Hepatocyte (in vitro differentiated cells): ENCODE results near the gene AMPD3. TPM values are rescaled to one million over a fixed set of nuclear protein-coding genes. Genes with fewer than 3 reads are reported as not detected.

Source experiments
- DNase-seq: peaks from one replicate; pipeline ENCODE4 v3.0.0-alpha.2; 2016; ENCODE audit warnings: low spot score
- H2AFZ ChIP-seq: fragments of 200-600 bp; sonication (generic); 2 replicates; pipeline ENCODE4 v1.6.0; 2016; ENCODE audit warnings: antibody characterized with exemption, mild to moderate bottlenecking
- H3K27ac ChIP-seq: fragments of 200-600 bp; sonication (generic); 2 replicates; pipeline ENCODE4 v1.5.1; 2016; ENCODE audit warnings: mild to moderate bottlenecking
- H3K27me3 ChIP-seq: fragments of 200-600 bp; sonication (generic); 2 replicates; pipeline ENCODE4 v1.6.1; 2016
- H3K36me3 ChIP-seq: fragments of 200-600 bp; sonication (generic); replicated peaks from 2 replicates; pipeline ENCODE4 v1.5.1; 2016; ENCODE audit warnings: low read depth; ENCODE audit not compliant: insufficient read depth
- H3K4me1 ChIP-seq: fragments of 200-600 bp; sonication (generic); 2 replicates; pipeline ENCODE4 v1.5.1; 2016; ENCODE audit warnings: mild to moderate bottlenecking, moderate library complexity; ENCODE audit not compliant: insufficient read depth
- H3K4me2 ChIP-seq: fragments of 200-600 bp; sonication (generic); 2 replicates; pipeline ENCODE4 v1.6.0; 2016
- H3K4me3 ChIP-seq: fragments of 200-600 bp; sonication (generic); 2 replicates; pipeline ENCODE4 v1.5.1; 2016; ENCODE audit warnings: mild to moderate bottlenecking
- H3K79me2 ChIP-seq: fragments of 200-600 bp; sonication (generic); 2 replicates; pipeline ENCODE4 v1.6.0; 2017; ENCODE audit warnings: mild to moderate bottlenecking
- H3K9me2 ChIP-seq: fragments of 200-600 bp; sonication (generic); replicated peaks from 2 replicates; pipeline ENCODE4 v1.6.0; 2017; ENCODE audit warnings: mild to moderate bottlenecking; ENCODE audit not compliant: insufficient read depth
- H3K9me3 ChIP-seq: fragments of 200-600 bp; sonication (generic); 2 replicates; pipeline ENCODE4 v1.5.1; 2016; ENCODE audit warnings: low read depth, mild to moderate bottlenecking
- H4K20me1 ChIP-seq: fragments of 200-600 bp; sonication (generic); 2 replicates; pipeline ENCODE4 v1.6.0; 2016; ENCODE audit warnings: mild to moderate bottlenecking; ENCODE audit not compliant: insufficient read depth, poor library complexity, severe bottlenecking
- CTCF ChIP-seq: fragments of 200-600 bp; sonication (generic); IDR thresholded peaks from 2 replicates; pipeline ENCODE4 v1.5.1; 2016; ENCODE audit warnings: antibody characterized with exemption, mild to moderate bottlenecking; ENCODE audit not compliant: poor library complexity
- EZH2 ChIP-seq: fragments of 200-600 bp; sonication (generic); IDR thresholded peaks from 2 replicates; pipeline ENCODE4 v1.6.1; 2016; ENCODE audit warnings: antibody characterized with exemption, mild to moderate bottlenecking, borderline replicate concordance
- EZH2phosphoT487 ChIP-seq: fragments of 200-600 bp; sonication (generic); IDR thresholded peaks from one replicate; pipeline ENCODE4 v1.6.1; 2018; ENCODE audit warnings: antibody characterized with exemption, mild to moderate bottlenecking, low read depth, moderate library complexity; ENCODE audit not compliant: unreplicated experiment, severe bottlenecking
- WGBS: methylation state at CpG from one replicate; pipeline ENCODE4 v1.1.6; 2016; ENCODE audit warnings: low lambda C conversion rate; ENCODE audit errors: missing lambda C conversion rate; 5-methylcytosine and 5-hydroxymethylcytosine counted together
- microRNA counts: library from miRNA; unstranded; fragments of <30 nt; microRNA quantifications from one replicate; lab custom pipeline; 2017
- polyA plus RNA-seq: library from polyadenylated mRNA; unstranded; fragments of >200 nt; fragmentation: Nextera tagmentation; extraction: Ambion mirVana; gene quantifications from 2 replicates; pipeline ENCODE4 v1.2.1, GENCODE V29; 2016
- total RNA-seq: library from RNA; depleted of rRNA; stranded (reverse); fragments of >200 nt; gene quantifications from 2 replicates; pipeline ENCODE4 v1.2.3, GENCODE V29; 2014

The AMPD3 gene
- total and polyA plus RNA-seq, 2 experiments from 2014 or later = 1.8 to 4.1 TPM

- no peak for DNase-seq
- Histone ChIP-seq H4K20me1 (no peaks in the 10 kb centered on the region), H3K27ac (no peak overlapping the region), H3K9me3 (no peaks in the 10 kb centered on the region), H3K36me3 (no peaks in the 10 kb centered on the region), H3K4me2 (no peak overlapping the region), H3K9me2 (no peaks in the 10 kb centered on the region), H3K4me1 (no peaks in the 10 kb centered on the region), H3K4me3 (no peak overlapping the region), H3K79me2 (no peaks in the 10 kb centered on the region), H2AFZ (no peak overlapping the region), H3K27me3 (no peaks in the 10 kb centered on the region)
- no peak for TF ChIP-seq EZH2
- no peak for TF ChIP-seq EZH2phosphoT487
- no peak for TF ChIP-seq CTCF
- 96% methylated on average over 3 of the region's 3 CpGs for WGBS
Observed at GRCh38 chr11:10551845-10552352, 96.8 kb downstream of the AMPD3 start.

GRCh38 chr11:10556590-10556989, 101.5 kb downstream of the AMPD3 start:
- Histone ChIP-seq H3K27me3 (no peaks in the 10 kb centered on the region), H3K4me2 (no peak overlapping the region), H2AFZ (no peak overlapping the region), H3K4me1 (peaks cover 6% of the 10 kb centered on the region), H3K79me2 (no peaks in the 10 kb centered on the region), H3K9me3 (no peaks in the 10 kb centered on the region), H4K20me1 (no peaks in the 10 kb centered on the region), H3K9me2 (no peaks in the 10 kb centered on the region), H3K27ac (peak overlapping the region; percentile 46), H3K36me3 (no peaks in the 10 kb centered on the region), H3K4me3 (no peak overlapping the region)
- no peak for DNase-seq
- 38% methylated on average over 1 of the region's 1 CpG for WGBS
- TF ChIP-seq CTCF (no peak), EZH2phosphoT487 (no peak), EZH2 (no peak)

MicroRNAs encoded within 50 kb of the gene (microRNA counts, 767-probe panel; counts per million panel counts)
- microRNA hsa-miR-4485 (lab: Ali Mortazavi, UCI) = not detected

Other genes with a start within 250 kb of the AMPD3 start
- 74.4 and 83.2 TPM in 2 replicates for gene SBF2, start 161.0 kb upstream of the AMPD3 start, total RNA-seq
- gene SBF2, start 161.0 kb upstream of the AMPD3 start, polyA plus RNA-seq = 25.7 and 32.7 TPM in 2 replicates
- 74.1 and 87.8 TPM in 2 replicates for gene ADM, start 150.2 kb upstream of the AMPD3 start, total RNA-seq
- gene ADM, start 150.2 kb upstream of the AMPD3 start, polyA plus RNA-seq = 84.6 and 90.3 TPM in 2 replicates
- 31.1 and 32.9 TPM in 2 replicates for gene RNF141, start 85.9 kb downstream of the AMPD3 start, total RNA-seq
- gene RNF141, start 85.9 kb downstream of the AMPD3 start, polyA plus RNA-seq = 20.7 and 21.2 TPM in 2 replicates
- gene LYVE1, start 113.4 kb downstream of the AMPD3 start, total RNA-seq = 4.5 and 9.1 TPM in 2 replicates
- 2.9 and 4.3 TPM in 2 replicates for gene LYVE1, start 113.4 kb downstream of the AMPD3 start, polyA plus RNA-seq
- 5.7 and 7.1 TPM in 2 replicates for gene IRAG1, start 238.5 kb downstream of the AMPD3 start, total RNA-seq
- gene IRAG1, start 238.5 kb downstream of the AMPD3 start, polyA plus RNA-seq = 3.1 and 3.2 TPM in 2 replicates